Measurements from ENCODE around the gene PPP1R17. TPM values are rescaled to one million over a fixed set of nuclear protein-coding genes. Genes with fewer than 3 reads are reported as not detected.

PPP1R17 gene
- total RNA-seq, 4 donors from 2014 or later: not detected

- H3K4me1 ChIP-seq: no peaks in the 10 kb centered on the region
- no peak overlapping the region for H3K4me3 ChIP-seq
- H3K27me3 ChIP-seq: no peaks in the 10 kb centered on the region
- H3K36me3 ChIP-seq: no peaks in the 10 kb centered on the region
- TF ChIP-seq CTCF (IDR thresholded peaks at IDR 0.05) (no peak), POLR2A (IDR thresholded peaks at IDR 0.05) (no peak)
- H3K9me3 ChIP-seq: no peaks in the 10 kb centered on the region
- intact Hi-C loops (cut with DNase I; ENCODE audit: low total_unique reads): no loop called here
- no peak for DNase-seq
- H3K27ac ChIP-seq: no peak overlapping the region
These were observed 38.7 kb upstream of the PPP1R17 start for GRCh38 chr7:31648288-31648687.

GRCh38 chr7:31648880-31649279 lies 38.1 kb upstream of the PPP1R17 start:
- Histone ChIP-seq H3K36me3 (no peaks in the 10 kb centered on the region), H3K27ac (no peak overlapping the region), H3K4me1 (no peaks in the 10 kb centered on the region), H3K27me3 (no peaks in the 10 kb centered on the region), H3K9me3 (no peaks in the 10 kb centered on the region), H3K4me3 (no peak overlapping the region)
- TF ChIP-seq POLR2A (IDR thresholded peaks at IDR 0.05): no peak
- TF ChIP-seq CTCF (IDR thresholded peaks at IDR 0.05): no peak
- intact Hi-C loops (cut with DNase I; ENCODE audit: low total_unique reads): no loop called here
- no peak for DNase-seq

- H3K4me1 ChIP-seq: no peaks in the 10 kb centered on the region
- intact Hi-C loops (cut with DNase I; ENCODE audit: low total_unique reads): no loop called here
- TF ChIP-seq CTCF (IDR thresholded peaks at IDR 0.05): no peak
- TF ChIP-seq POLR2A (IDR thresholded peaks at IDR 0.05): no peak
These were observed 35.6 kb upstream of the PPP1R17 start for GRCh38 chr7:31651234-31652062.

GRCh38 chr7:31652063-31652326 lies 35.0 kb upstream of the PPP1R17 start:
- intact Hi-C loops (cut with DNase I; ENCODE audit: low total_unique reads): no loop called here

More at GRCh38 chr7:31651234-31652062, 35.6 kb upstream of the PPP1R17 start:
- no peaks in the 10 kb centered on the region for H3K27me3 ChIP-seq
- no peaks in the 10 kb centered on the region for H3K36me3 ChIP-seq
- no peak overlapping the region for H3K4me3 ChIP-seq
- no peak for DNase-seq
- no peak overlapping the region for H3K27ac ChIP-seq
- no peaks in the 10 kb centered on the region for H3K9me3 ChIP-seq

More at GRCh38 chr7:31652063-31652326, 35.0 kb upstream of the PPP1R17 start:
- H3K36me3 ChIP-seq: no peaks in the 10 kb centered on the region
- H3K4me3 ChIP-seq: no peak overlapping the region
- H3K4me1 ChIP-seq: no peaks in the 10 kb centered on the region
- no peaks in the 10 kb centered on the region for H3K9me3 ChIP-seq
- DNase-seq: no peak
- TF ChIP-seq POLR2A (IDR thresholded peaks at IDR 0.05): no peak
- no peak for TF ChIP-seq CTCF (IDR thresholded peaks at IDR 0.05)
- no peak overlapping the region for H3K27ac ChIP-seq
- H3K27me3 ChIP-seq: no peaks in the 10 kb centered on the region
